ENCODE measurements around the gene C9orf78.

DNA sequence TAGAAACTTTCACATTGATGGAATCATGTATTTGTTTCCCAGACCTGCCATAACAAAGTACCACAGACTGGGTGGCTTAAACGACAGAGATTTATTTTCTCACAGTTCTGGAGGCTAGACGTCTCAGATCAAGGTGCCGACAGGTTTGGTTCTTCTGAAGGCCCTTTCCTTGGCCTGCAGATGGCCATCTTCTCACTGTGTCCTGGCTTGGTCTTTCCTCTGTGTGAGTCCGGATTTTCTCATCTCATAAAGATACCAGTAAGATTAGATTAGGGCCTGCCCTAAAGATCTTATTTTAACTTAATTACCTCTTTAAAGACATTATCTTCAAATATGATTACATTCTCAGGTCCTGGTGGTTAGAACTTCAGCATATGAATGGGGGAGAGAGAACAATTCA, 6.0 kb upstream of the C9orf78 start:
- TF ChIP-seq EZH2 (IDR thresholded peaks at IDR 0.05; ENCODE audit: insufficient read depth, low read length): no peak
- TF ChIP-seq CTCF (IDR thresholded peaks at IDR 0.05; ENCODE audit: insufficient read depth, low read depth, low read length): no peak
